Hematopoietic multipotent progenitor cell treated with erythropoietin and hydrocortisone succinate and interleukin-3 and kit ligand, for 17 days (in vitro differentiated cells): ENCODE data around the gene CDH23.

ENCODE experiments used
- DNase-seq: peaks from one replicate; pipeline ENCODE4 v3.0.0-alpha.2; 2015; ENCODE audit warnings: low spot score

Gene CDH23

GRCh38 chr10:71804077-71804476 lies 407.4 kb downstream of the CDH23 start:
- no peak for DNase-seq

GRCh38 chr10:71805776-71806703 lies 409.3 kb downstream of the CDH23 start:
- peak; percentile 27 for DNase-seq

GRCh38 chr10:71806704-71807556 lies 410.2 kb downstream of the CDH23 start:
- no peak for DNase-seq

- DNase-seq: no peak
Observed at GRCh38 chr10:71807557-71808510, 411.1 kb downstream of the CDH23 start.

- DNase-seq: no peak
Observed at GRCh38 chr10:71809628-71810027, 412.9 kb downstream of the CDH23 start.

GRCh38 chr10:71810048-71810750 lies 413.5 kb downstream of the CDH23 start:
- no peak for DNase-seq

GRCh38 chr10:71811351-71811750 lies 414.6 kb downstream of the CDH23 start:
- no peak for DNase-seq

- peak; percentile 76 for DNase-seq
Observed at GRCh38 chr10:71812016-71812912, 415.5 kb downstream of the CDH23 start.

- no peak for DNase-seq
Observed at GRCh38 chr10:71812913-71813590, 416.3 kb downstream of the CDH23 start.

GRCh38 chr10:71814922-71815411 lies 418.2 kb downstream of the CDH23 start:
- DNase-seq: no peak

GRCh38 chr10:71815515-71816130 lies 418.9 kb downstream of the CDH23 start:
- DNase-seq: no peak

GRCh38 chr10:71816421-71816851 lies 419.7 kb downstream of the CDH23 start:
- no peak for DNase-seq

GRCh38 chr10:71816936-71817618 lies 420.4 kb downstream of the CDH23 start:
- no peak for DNase-seq

GRCh38 chr10:71817831-71818655 lies 421.3 kb downstream of the CDH23 start:
- no peak for DNase-seq

- DNase-seq: no peak
Observed at GRCh38 chr10:71818674-71819260, 422.0 kb downstream of the CDH23 start.

GRCh38 chr10:71819441-71819861 lies 422.7 kb downstream of the CDH23 start:
- no peak for DNase-seq

- no peak for DNase-seq
Observed at GRCh38 chr10:71819985-71820384, 423.3 kb downstream of the CDH23 start.
